SK-N-SH (cell line): ENCODE measurements around the gene PARP15.

Experiments
- CHD2 ChIP-seq: fragments of 150-350 bp; IDR thresholded peaks from 2 replicates; pipeline ENCODE4 v1.6.1; 2018; ENCODE audit warnings: low read length; ENCODE audit not compliant: partially characterized antibody
- CTCF ChIP-seq: fragments of 200-600 bp; sonication (generic); IDR thresholded peaks from 2 replicates; pipeline ENCODE4 v1.6.1; 2017; ENCODE audit warnings: antibody characterized with exemption, mild to moderate bottlenecking, moderate library complexity
- EZH2phosphoT487 ChIP-seq: fragments of 200-600 bp; sonication (generic); IDR thresholded peaks from 2 replicates; pipeline ENCODE4 v1.6.1; 2017; ENCODE audit warnings: low read depth, mixed run types, mild to moderate bottlenecking, antibody characterized with exemption, moderate library complexity, borderline replicate concordance
- GABPA ChIP-seq: IDR thresholded peaks from 2 replicates; pipeline ENCODE4 v1.4.0; 2012; ENCODE audit warnings: low read depth, mild to moderate bottlenecking
- POLR2AphosphoS5 ChIP-seq: IDR thresholded peaks from 2 replicates; pipeline ENCODE4 v1.6.1; 2012; ENCODE audit warnings: low read depth, low read length
- RCOR1 ChIP-seq: fragments of 150-350 bp; IDR thresholded peaks from 2 replicates; pipeline ENCODE4 v1.6.1; 2017; ENCODE audit warnings: antibody characterized with exemption, low read length
- TAF1 ChIP-seq: IDR thresholded peaks from 2 replicates; pipeline ENCODE4 v1.6.1; 2012; ENCODE audit warnings: low read depth, mild to moderate bottlenecking, low read length, moderate library complexity, borderline replicate concordance
- TF ChIP-seq, protein P1 (sequence below): fragments of 150-350 bp; IDR thresholded peaks from 2 replicates; pipeline ENCODE4 v1.6.1; 2016; ENCODE audit warnings: mild to moderate bottlenecking, low read depth, low read length

GRCh38 chr3:122608916-122609315, 31.5 kb downstream of the PARP15 start:
- TF ChIP-seq RCOR1 (no peak), CTCF (no peak), EZH2phosphoT487 (no peak), GABPA (no peak), CHD2 (no peak), POLR2AphosphoS5 (no peak), TAF1 (no peak)
- TF ChIP-seq, protein P1, sequence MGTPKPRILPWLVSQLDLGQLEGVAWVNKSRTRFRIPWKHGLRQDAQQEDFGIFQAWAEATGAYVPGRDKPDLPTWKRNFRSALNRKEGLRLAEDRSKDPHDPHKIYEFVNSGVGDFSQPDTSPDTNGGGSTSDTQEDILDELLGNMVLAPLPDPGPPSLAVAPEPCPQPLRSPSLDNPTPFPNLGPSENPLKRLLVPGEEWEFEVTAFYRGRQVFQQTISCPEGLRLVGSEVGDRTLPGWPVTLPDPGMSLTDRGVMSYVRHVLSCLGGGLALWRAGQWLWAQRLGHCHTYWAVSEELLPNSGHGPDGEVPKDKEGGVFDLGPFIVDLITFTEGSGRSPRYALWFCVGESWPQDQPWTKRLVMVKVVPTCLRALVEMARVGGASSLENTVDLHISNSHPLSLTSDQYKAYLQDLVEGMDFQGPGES: no peak
